ENCODE data around the gene IGF1. TPM values are rescaled to one million over a fixed set of nuclear protein-coding genes. Genes with fewer than 3 reads are reported as not detected.

The IGF1 gene
- total and polyA plus RNA-seq, 9 of the 15 experiments (the other 6 are each of a cell fraction or from before 2014, with no cell fraction given) = 3.7 to 13.9 (median 4.5) TPM

GRCh38 chr12:102441077-102441596 is 39.2 kb downstream of the IGF1 start (continued):
- no peak for TF ChIP-seq MXI1 (IDR thresholded peaks at IDR 0.05; ENCODE audit: low read depth, low read length)
- TF ChIP-seq JUN (IDR thresholded peaks at IDR 0.05; ENCODE audit: borderline replicate concordance, low read depth, low read length) = peak; percentile 88
- TF ChIP-seq JUN (CRISPR knock-in tag; IDR thresholded peaks at IDR 0.05; ENCODE audit: borderline replicate concordance) = no peak
- no peak for TF ChIP-seq ZNF212 (CRISPR knock-in tag; IDR thresholded peaks at IDR 0.05)
- peak; percentile 35 for TF ChIP-seq CBFA2T2 (conservative IDR thresholded peaks at IDR 0.05)
- no peak for TF ChIP-seq GABPB2 (CRISPR knock-in tag; conservative IDR thresholded peaks at IDR 0.05)
- peak in 1 of 2 experiments; percentile 84; a peak in 2 of 4 replicates for TF ChIP-seq ZNF318 (IDR thresholded peaks at IDR 0.05; ENCODE audit: borderline replicate concordance in 1 of 2, low read depth in 1 of 2)
- no peak for TF ChIP-seq XRCC4 (IDR thresholded peaks at IDR 0.05; ENCODE audit: extremely low read depth, insufficient read depth, insufficient read length)
- no peak for TF ChIP-seq POLR3A (IDR thresholded peaks at IDR 0.05; ENCODE audit: borderline replicate concordance, extremely low read depth, insufficient read depth, insufficient read length)
- TF ChIP-seq HIVEP1 (CRISPR knock-in tag; IDR thresholded peaks at IDR 0.05) = peak; percentile 30; the same call in 1 of the 2 replicates
- TF ChIP-seq RUNX1 (IDR thresholded peaks at IDR 0.05; ENCODE audit: low read depth) = no peak
- TF ChIP-seq, protein P1, sequence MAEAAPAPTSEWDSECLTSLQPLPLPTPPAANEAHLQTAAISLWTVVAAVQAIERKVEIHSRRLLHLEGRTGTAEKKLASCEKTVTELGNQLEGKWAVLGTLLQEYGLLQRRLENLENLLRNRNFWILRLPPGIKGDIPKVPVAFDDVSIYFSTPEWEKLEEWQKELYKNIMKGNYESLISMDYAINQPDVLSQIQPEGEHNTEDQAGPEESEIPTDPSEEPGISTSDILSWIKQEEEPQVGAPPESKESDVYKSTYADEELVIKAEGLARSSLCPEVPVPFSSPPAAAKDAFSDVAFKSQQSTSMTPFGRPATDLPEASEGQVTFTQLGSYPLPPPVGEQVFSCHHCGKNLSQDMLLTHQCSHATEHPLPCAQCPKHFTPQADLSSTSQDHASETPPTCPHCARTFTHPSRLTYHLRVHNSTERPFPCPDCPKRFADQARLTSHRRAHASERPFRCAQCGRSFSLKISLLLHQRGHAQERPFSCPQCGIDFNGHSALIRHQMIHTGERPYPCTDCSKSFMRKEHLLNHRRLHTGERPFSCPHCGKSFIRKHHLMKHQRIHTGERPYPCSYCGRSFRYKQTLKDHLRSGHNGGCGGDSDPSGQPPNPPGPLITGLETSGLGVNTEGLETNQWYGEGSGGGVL (CRISPR knock-in tag; IDR thresholded peaks at IDR 0.05) = no peak
- TF ChIP-seq TAL1 (IDR thresholded peaks at IDR 0.05) = peak; percentile 21; the same call in 1 of the 2 replicates
- TF ChIP-seq MAFF (IDR thresholded peaks at IDR 0.05; ENCODE audit: low read length) = peak; percentile 50; the same call in 1 of the 2 replicates
- peak; percentile 89 for TF ChIP-seq EP300 (IDR thresholded peaks at IDR 0.05; ENCODE audit: low read length)
- TF ChIP-seq MED1 (CRISPR knock-in tag; IDR thresholded peaks at IDR 0.05; ENCODE audit: borderline replicate concordance) = no peak
- peak; percentile 42; the same call in 1 of the 2 replicates for TF ChIP-seq CC2D1A (IDR thresholded peaks at IDR 0.05)
- TF ChIP-seq ZNF436 (CRISPR knock-in tag; IDR thresholded peaks at IDR 0.05) = no peak
- TF ChIP-seq NFE2 (IDR thresholded peaks at IDR 0.05; ENCODE audit: low read depth) = peak; percentile 82
- TF ChIP-seq ZKSCAN1 (IDR thresholded peaks at IDR 0.05; ENCODE audit: low read depth, low read length) = 0 out of 2 replicates have a peak, but pooled peaks have one; percentile 26

Data from K562 (cell line).